HepG2 (cell line): ENCODE measurements around the gene CAPN9. TPM values are rescaled to one million over a fixed set of nuclear protein-coding genes. Genes with fewer than 3 reads are reported as not detected.
A peak's percentile ranks its signal among the peaks of the same experiment; 100 is the strongest.

ENCODE experiments used
- ARID4A ChIP-seq: sonication (generic); formaldehyde crosslinking; IDR thresholded peaks from 2 replicates; pipeline ENCODE4 v1.5.0; 2020; ENCODE audit warnings: mild to moderate bottlenecking, missing genetic modification reagents, borderline replicate concordance
- FOXA1 ChIP-seq, 2 experiments: fragments of 450-650 bp in 1 of 2; sonication (generic) in 1 of 2; formaldehyde crosslinking in 1 of 2; IDR thresholded peaks; 2 replicates each; pipeline versions ENCODE4 v1.4.0 to v1.6.1; 2016 to 2020; ENCODE audit warnings: missing genetic modification reagents in 1 of 2
- FOXJ3 ChIP-seq: sonication (generic); formaldehyde crosslinking; IDR thresholded peaks from 2 replicates; pipeline ENCODE4 v1.4.0; 2020; ENCODE audit warnings: missing genetic modification reagents, mild to moderate bottlenecking, borderline replicate concordance
- FOXO4 ChIP-seq: sonication (generic); formaldehyde crosslinking; conservative IDR thresholded peaks from 2 replicates; pipeline ENCODE4 v1.8.1; 2023; ENCODE audit warnings: missing genetic modification reagents
- GATAD2A ChIP-seq: IDR thresholded peaks from 2 replicates; pipeline ENCODE4 v1.6.1; 2016
- HOXA9 ChIP-seq: sonication (generic); formaldehyde crosslinking; IDR thresholded peaks from 2 replicates; pipeline ENCODE4 v1.8.1; 2022; ENCODE audit warnings: missing genetic modification reagents, mild to moderate bottlenecking, moderate library complexity, borderline replicate concordance
- JDP2 ChIP-seq: sonication (generic); formaldehyde crosslinking; IDR thresholded peaks from 2 replicates; pipeline ENCODE4 v1.8.1; 2022; ENCODE audit warnings: missing genetic modification reagents, borderline replicate concordance
- KAT7 ChIP-seq: IDR thresholded peaks from 2 replicates; pipeline ENCODE4 v1.6.1; 2018; ENCODE audit warnings: borderline replicate concordance, missing compliant biosample characterization
- KLF13 ChIP-seq: sonication (generic); formaldehyde crosslinking; IDR thresholded peaks from 2 replicates; pipeline ENCODE4 v1.4.0; 2020; ENCODE audit warnings: mild to moderate bottlenecking, missing genetic modification reagents
- NFKB2 ChIP-seq: sonication (generic); formaldehyde crosslinking; IDR thresholded peaks from 2 replicates; pipeline ENCODE4 v1.4.0; 2020; ENCODE audit warnings: missing genetic modification reagents, borderline replicate concordance
- NFRKB ChIP-seq: fragments of 450-650 bp; IDR thresholded peaks from 2 replicates; pipeline ENCODE4 v1.6.1; 2017
- PLSCR1 ChIP-seq: sonication (generic); formaldehyde crosslinking; IDR thresholded peaks from 2 replicates; pipeline ENCODE4 v1.5.0; 2020; ENCODE audit warnings: missing genetic modification reagents, mild to moderate bottlenecking, borderline replicate concordance
- REPIN1 ChIP-seq: sonication (generic); formaldehyde crosslinking; IDR thresholded peaks from 2 replicates; pipeline ENCODE4 v1.8.0; 2022; ENCODE audit warnings: missing genetic modification reagents, low read depth, mild to moderate bottlenecking, borderline replicate concordance
- SIN3B ChIP-seq: fragments of 150-350 bp; IDR thresholded peaks from 2 replicates; pipeline ENCODE4 v1.6.1; 2014; ENCODE audit warnings: low read length
- SYNCRIP ChIP-seq: fragments of 200-400 bp; formaldehyde crosslinking; IDR thresholded peaks from 2 replicates; pipeline ENCODE4 v1.6.1; 2018; ENCODE audit warnings: mild to moderate bottlenecking, low read depth, low read length; ENCODE audit not compliant: insufficient read depth
- TBL1XR1 ChIP-seq: fragments of 150-350 bp; IDR thresholded peaks from 2 replicates; pipeline ENCODE4 v1.6.1; 2014; ENCODE audit warnings: borderline replicate concordance, low read length; ENCODE audit not compliant: partially characterized antibody
- TEF ChIP-seq: sonication (generic); formaldehyde crosslinking; IDR thresholded peaks from 2 replicates; pipeline ENCODE4 v1.5.0; 2020; ENCODE audit warnings: missing genetic modification reagents
- TFDP2 ChIP-seq: sonication (generic); formaldehyde crosslinking; IDR thresholded peaks from 2 replicates; pipeline ENCODE4 v1.4.0; 2020; ENCODE audit warnings: missing genetic modification reagents
- ZNF510 ChIP-seq: sonication (generic); formaldehyde crosslinking; IDR thresholded peaks from 2 replicates; pipeline ENCODE4 v1.4.0; 2020; ENCODE audit warnings: low read depth, mild to moderate bottlenecking, missing genetic modification reagents
- ZNF589 ChIP-seq: sonication (generic); formaldehyde crosslinking; conservative IDR thresholded peaks from 2 replicates; pipeline ENCODE4 v1.8.0; 2022; ENCODE audit warnings: mild to moderate bottlenecking, moderate library complexity, missing genetic modification reagents
- ZNF670 ChIP-seq: sonication (generic); formaldehyde crosslinking; IDR thresholded peaks from 2 replicates; pipeline ENCODE4 v1.8.0; 2022; ENCODE audit warnings: mild to moderate bottlenecking, missing genetic modification reagents, borderline replicate concordance
- polyA plus RNA-seq, 8 experiments: library from polyadenylated mRNA; depleted of rRNA in 3 of 8; stranded (reverse) in 7 of 8; unstranded in 1 of 8; fragments of >200 nt; fragmentation: Illumina TruSeq in 4 of 8; extraction: Trizol in 4 of 8; gene quantifications; 2 replicates each; pipeline versions ENCODE4 v1.2.1 to v1.2.3, GENCODE V29; 2011 to 2016; ENCODE audit warnings: low read depth in 4 of 8, missing spikeins in 1 of 8, mixed read lengths in 1 of 8; ENCODE audit not compliant: insufficient read depth in 1 of 8
- total RNA-seq, 5 experiments: library from RNA; depleted of rRNA; stranded (reverse); fragments of >200 nt; fragmentation: Illumina TruSeq; extraction: Trizol; gene quantifications; 2 replicates each; pipeline ENCODE4 v1.2.3, GENCODE V29; 2016; ENCODE audit warnings: low read depth in 1 of 5

Gene CAPN9
- total and polyA plus RNA-seq, 2 of the 13 experiments (the other 11 are each of a cell fraction or from before 2014, with no cell fraction given) = 0.04 to 0.31 TPM

GRCh38 chr1:230701895-230702768 is 45.1 kb upstream of the CAPN9 start (continued):
- TF ChIP-seq ARID4A (CRISPR knock-in tag) (no peak), KAT7 (CRISPR knock-in tag) (no peak), TFDP2 (CRISPR knock-in tag) (no peak; the same call in 1 of the 2 replicates), ZNF510 (CRISPR knock-in tag) (no peak), FOXJ3 (CRISPR knock-in tag) (no peak), JDP2 (CRISPR knock-in tag) (no peak), SIN3B (no peak), NFRKB (no peak), TBL1XR1 (no peak), TEF (CRISPR knock-in tag) (no peak), ZNF670 (CRISPR knock-in tag) (no peak), PLSCR1 (CRISPR knock-in tag) (no peak), GATAD2A (CRISPR knock-in tag) (no peak), ZNF589 (CRISPR knock-in tag) (no peak), FOXO4 (no peak), KLF13 (CRISPR knock-in tag) (no peak), HOXA9 (CRISPR knock-in tag) (no peak), NFKB2 (CRISPR knock-in tag) (no peak), FOXA1 (IDR thresholded peaks at IDR 0.05) (no peak), FOXA1 (CRISPR knock-in tag; IDR thresholded peaks at IDR 0.05) (0 out of 2 replicates have a peak, but pooled peaks have one; percentile 25), REPIN1 (CRISPR knock-in tag) (no peak), SYNCRIP (no peak)
